Nephron progenitor cell (in vitro differentiated cells): ENCODE results near the gene SCUBE2.

Experiments used
- DNase-seq: peaks from one replicate; pipeline ENCODE4 v3.0.0; 2021
- H3K27ac Mint-ChIP-seq: 2 replicates; pipeline ENCODE4 v1.8.0; 2021; ENCODE audit warnings: mild to moderate bottlenecking, moderate library complexity, mixed read lengths
- H3K27me3 Mint-ChIP-seq: 2 replicates; pipeline ENCODE4 v1.8.0; 2021; ENCODE audit warnings: mild to moderate bottlenecking, low read depth, mixed read lengths; ENCODE audit not compliant: poor library complexity
- H3K36me3 Mint-ChIP-seq: 2 replicates; pipeline ENCODE4 v1.8.0; 2021; ENCODE audit warnings: low read depth, mixed read lengths
- H3K4me1 Mint-ChIP-seq: 2 replicates; pipeline ENCODE4 v1.8.0; 2021; ENCODE audit warnings: mixed read lengths
- H3K4me3 Mint-ChIP-seq: 2 replicates; pipeline ENCODE4 v1.8.0; 2021; ENCODE audit warnings: mild to moderate bottlenecking, moderate library complexity, mixed read lengths
- H3K9me3 Mint-ChIP-seq: 2 replicates; pipeline ENCODE4 v1.8.0; 2021; ENCODE audit warnings: mild to moderate bottlenecking, moderate library complexity, mixed read lengths
- CTCF ChIP-seq: fragments of 200-600 bp; sonication (generic); IDR thresholded peaks from 2 replicates; pipeline ENCODE4 v1.5.0; 2021; ENCODE audit warnings: antibody characterized with exemption

Gene SCUBE2

GRCh38 chr11:9069862-9070470 lies 21.4 kb downstream of the SCUBE2 start:
- Mint-ChIP-seq H3K27me3 (peaks cover 6% of the 10 kb centered on the region), H3K9me3 (no peaks in the 10 kb centered on the region), H3K4me1 (peaks cover 24% of the 10 kb centered on the region), H3K36me3 (no peaks in the 10 kb centered on the region), H3K4me3 (no peak overlapping the region), H3K27ac (no peak overlapping the region)
- DNase-seq, result no peak
- TF ChIP-seq CTCF, result no peak

GRCh38 chr11:9069256-9069655 lies 22.1 kb downstream of the SCUBE2 start:
- H3K36me3 Mint-ChIP-seq, result no peaks in the 10 kb centered on the region
- H3K27me3 Mint-ChIP-seq, result peaks cover 9% of the 10 kb centered on the region
- H3K27ac Mint-ChIP-seq, result no peak overlapping the region
- no peak for DNase-seq
- no peak overlapping the region for H3K4me3 Mint-ChIP-seq
- peaks cover 24% of the 10 kb centered on the region for H3K4me1 Mint-ChIP-seq
- TF ChIP-seq CTCF, result no peak
- H3K9me3 Mint-ChIP-seq, result no peaks in the 10 kb centered on the region

GRCh38 chr11:9066433-9066925 lies 24.9 kb downstream of the SCUBE2 start:
- no peak for TF ChIP-seq CTCF
- Mint-ChIP-seq H3K4me1 (peaks cover 24% of the 10 kb centered on the region), H3K9me3 (no peaks in the 10 kb centered on the region), H3K36me3 (no peaks in the 10 kb centered on the region), H3K27me3 (peaks cover 19% of the 10 kb centered on the region), H3K27ac (peak overlapping the region; percentile 17), H3K4me3 (no peak overlapping the region)
- DNase-seq, result no peak

- peaks cover 18% of the 10 kb centered on the region for H3K27me3 Mint-ChIP-seq
- TF ChIP-seq CTCF, result no peak
- peaks cover 20% of the 10 kb centered on the region for H3K4me1 Mint-ChIP-seq
- H3K27ac Mint-ChIP-seq, result no peak overlapping the region
- DNase-seq, result no peak
- no peaks in the 10 kb centered on the region for H3K36me3 Mint-ChIP-seq
- H3K9me3 Mint-ChIP-seq, result no peaks in the 10 kb centered on the region
- no peak overlapping the region for H3K4me3 Mint-ChIP-seq
These were observed 25.6 kb downstream of the SCUBE2 start for GRCh38 chr11:9065607-9066432.

- Mint-ChIP-seq H3K27me3 (peaks cover 16% of the 10 kb centered on the region), H3K27ac (no peak overlapping the region), H3K4me1 (peaks cover 10% of the 10 kb centered on the region), H3K4me3 (no peak overlapping the region), H3K9me3 (no peaks in the 10 kb centered on the region), H3K36me3 (no peaks in the 10 kb centered on the region)
- no peak for DNase-seq
- no peak for TF ChIP-seq CTCF
These were observed 29.6 kb downstream of the SCUBE2 start for GRCh38 chr11:9061807-9062206.
